Colonic mucosa (tissue), 4 donors: ENCODE results near the gene CREG2. TPM values are rescaled to one million over a fixed set of nuclear protein-coding genes. Genes with fewer than 3 reads are reported as not detected.

ENCODE experiments used
- DNase-seq: peaks from one replicate; pipeline ENCODE4 v3.0.0-alpha.2; 2020
- H3K27ac ChIP-seq: fragments of 200-600 bp; one replicate; pipeline ENCODE4 v1.8.0; 2021
- H3K27me3 ChIP-seq: fragments of 200-600 bp; one replicate; pipeline ENCODE4 v1.8.0; 2021
- H3K36me3 ChIP-seq: fragments of 200-600 bp; one replicate; pipeline ENCODE4 v1.8.0; 2021
- H3K4me1 ChIP-seq: fragments of 200-600 bp; one replicate; pipeline ENCODE4 v1.8.0; 2021; ENCODE audit warnings: mild to moderate bottlenecking
- H3K4me3 ChIP-seq: fragments of 200-600 bp; one replicate; pipeline ENCODE4 v1.8.0; 2021
- H3K9ac ChIP-seq, 2 donors: one replicate each; pipeline ENCODE4 v1.7.0; 2013; ENCODE audit warnings: control low read depth in 2 of 2, low read depth in 2 of 2, low read length in 2 of 2
- H3K9me3 ChIP-seq: fragments of 200-600 bp; one replicate; pipeline ENCODE4 v1.8.0; 2021
- CTCF ChIP-seq: fragments of 200-600 bp; IDR thresholded peaks from one replicate; pipeline ENCODE4 v1.8.0; 2022; ENCODE audit warnings: antibody characterized with exemption, mild to moderate bottlenecking
- intact Hi-C: fragments of 100-400 bp; cut with DNase I; formaldehyde crosslinking; loops from one replicate; pipeline ENCODE4 v1.14.1; 2022
- total RNA-seq, 2 donors: library from RNA; stranded (reverse); fragmentation: NEBNext Ultra II Directional in 1 of 2; extraction: Animal tissue kit (Norgen Biotek cat#: 25700) in 1 of 2; gene quantifications; one replicate each; pipeline ENCODE4 v1.2.1, GENCODE V29; 2021
- donor health status: healthy.
- donor health status: DM: no; HTN: no; CAD: no.
- donor health status: DM: no; HTN: no; CAD: no.

Gene CREG2
- total RNA-seq, 2 donors from 2014 or later = 0.56 TPM; not detected in 1

GRCh38 chr2:101409699-101410098 lies 22.4 kb upstream of the CREG2 start:
- Histone ChIP-seq H3K4me1 (no peaks in the 10 kb centered on the region), H3K27ac (no peak overlapping the region), H3K9me3 (no peaks in the 10 kb centered on the region), H3K36me3 (no peaks in the 10 kb centered on the region), H3K4me3 (no peak overlapping the region), H3K9ac (no peak overlapping the region), H3K27me3 (no peaks in the 10 kb centered on the region)
- DNase-seq = no peak
- intact Hi-C loops = no loop called here
- no peak for TF ChIP-seq CTCF

DNA sequence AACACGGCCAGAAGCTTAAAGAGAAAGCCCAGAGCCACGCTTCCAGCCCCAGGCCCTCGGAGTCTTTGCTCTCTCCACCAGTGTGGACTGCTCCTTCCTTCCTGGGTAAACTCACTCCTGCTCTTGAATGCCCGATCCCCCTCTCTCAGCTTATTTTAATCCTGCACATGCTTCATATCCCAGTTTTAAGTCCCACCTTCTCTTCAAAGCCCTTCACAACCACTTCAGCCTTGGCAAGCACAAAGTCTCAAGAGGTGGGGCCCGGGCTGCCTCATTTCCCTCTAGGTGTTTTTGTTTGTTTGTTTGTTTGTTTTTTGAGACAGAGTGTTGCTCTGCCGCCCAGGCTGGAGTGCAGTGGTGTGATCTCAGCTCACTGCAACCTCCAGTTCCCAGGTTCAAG lies 21.6 kb upstream of the CREG2 start:
- Histone ChIP-seq H3K9ac (no peak overlapping the region), H3K4me1 (no peaks in the 10 kb centered on the region), H3K4me3 (no peak overlapping the region), H3K9me3 (no peaks in the 10 kb centered on the region), H3K36me3 (no peaks in the 10 kb centered on the region), H3K27me3 (no peaks in the 10 kb centered on the region), H3K27ac (no peak overlapping the region)
- no peak for TF ChIP-seq CTCF
- intact Hi-C loops = no loop called here
- DNase-seq = no peak

GRCh38 chr2:101405351-101405899 lies 18.1 kb upstream of the CREG2 start:
- no peaks in the 10 kb centered on the region for H3K4me1 ChIP-seq
- no peak overlapping the region for H3K9ac ChIP-seq
- H3K27me3 ChIP-seq = no peaks in the 10 kb centered on the region
- intact Hi-C loops = no loop called here
- TF ChIP-seq CTCF = no peak
- no peak overlapping the region for H3K27ac ChIP-seq
- H3K36me3 ChIP-seq = no peaks in the 10 kb centered on the region
- no peak for DNase-seq
- no peaks in the 10 kb centered on the region for H3K9me3 ChIP-seq
- no peak overlapping the region for H3K4me3 ChIP-seq

- no peak for TF ChIP-seq CTCF
- H3K9ac ChIP-seq = no peak overlapping the region
- H3K27ac ChIP-seq = no peak overlapping the region
- no peaks in the 10 kb centered on the region for H3K36me3 ChIP-seq
- H3K9me3 ChIP-seq = no peaks in the 10 kb centered on the region
- intact Hi-C loops = no loop called here
- H3K4me1 ChIP-seq = no peaks in the 10 kb centered on the region
- H3K27me3 ChIP-seq = no peaks in the 10 kb centered on the region
- no peak for DNase-seq
- H3K4me3 ChIP-seq = no peak overlapping the region
Measured at GRCh38 chr2:101403745-101404144, 16.4 kb upstream of the CREG2 start.

GRCh38 chr2:101402630-101403029 lies 15.3 kb upstream of the CREG2 start:
- Histone ChIP-seq H3K9ac (no peak overlapping the region), H3K36me3 (no peaks in the 10 kb centered on the region), H3K27ac (no peak overlapping the region), H3K4me1 (no peaks in the 10 kb centered on the region), H3K9me3 (no peaks in the 10 kb centered on the region), H3K27me3 (no peaks in the 10 kb centered on the region), H3K4me3 (no peak overlapping the region)
- intact Hi-C loops = no loop called here
- no peak for TF ChIP-seq CTCF
- DNase-seq = no peak

- no peak for DNase-seq
- no peak overlapping the region for H3K27ac ChIP-seq
- no peak overlapping the region for H3K4me3 ChIP-seq
- no peaks in the 10 kb centered on the region for H3K9me3 ChIP-seq
- H3K4me1 ChIP-seq = no peaks in the 10 kb centered on the region
- no peaks in the 10 kb centered on the region for H3K36me3 ChIP-seq
- no peaks in the 10 kb centered on the region for H3K27me3 ChIP-seq
- TF ChIP-seq CTCF = no peak
- H3K9ac ChIP-seq = no peak overlapping the region
- intact Hi-C loops = no loop called here
Measured at GRCh38 chr2:101401906-101402305, 14.6 kb upstream of the CREG2 start.
